Measurements from ENCODE around the gene P3H3. TPM values are rescaled to one million over a fixed set of nuclear protein-coding genes. Genes with fewer than 3 reads are reported as not detected.

Gene P3H3
- total and polyA plus RNA-seq, 2 of the 4 experiments (the other 2 are of a cell fraction) = 27.8 to 83.9 TPM

GRCh38 chr12:6782119-6782518 is 46.1 kb upstream of the P3H3 start:
- Histone ChIP-seq H2AFZ (replicated peaks; ENCODE audit: low read length, poor library complexity) (peak overlapping the region; percentile 73), H2BK20ac (ENCODE audit: low read depth, low read length) (no peak overlapping the region), H2BK15ac (ENCODE audit: low read depth, low read length) (no peak overlapping the region), H4K20me1 (ENCODE audit: insufficient read depth, low read length) (no peaks in the 10 kb centered on the region), H4K5ac (ENCODE audit: low read depth, low read length) (no peak overlapping the region), H3K27me3 (ENCODE audit: control insufficient read depth, insufficient read depth, low read length) (no peaks in the 10 kb centered on the region), H3K18ac (ENCODE audit: low read depth, low read length) (no peak overlapping the region), H3K14ac (replicated peaks; ENCODE audit: low read depth, low read length) (no peak overlapping the region; the same call in 1 of the 2 replicates), H3K4me1 (ENCODE audit: control insufficient read depth, insufficient read depth, low read length) (peaks cover 4% of the 10 kb centered on the region; the same call in 1 of the 2 replicates), H3K79me1 (ENCODE audit: low read depth in 1 of 2, low read length in 2 of 2) (no peaks in the 10 kb centered on the region), H4K91ac (ENCODE audit: insufficient read depth, low read depth, low read length) (no peak overlapping the region), H3K23ac (ENCODE audit: low read depth, low read length) (no peak overlapping the region), H3K36me3 (ENCODE audit: control insufficient read depth, insufficient read depth, low read length) (no peaks in the 10 kb centered on the region), H3K4me2 (ENCODE audit: low read depth, low read length) (no peak overlapping the region), H3K9me3 (ENCODE audit: control insufficient read depth, insufficient read depth, low read length) (no peaks in the 10 kb centered on the region), H2BK120ac (ENCODE audit: low read depth, low read length) (no peak overlapping the region), H3K56ac (ENCODE audit: extremely low read depth, insufficient read depth, low read length) (no peak overlapping the region), H2BK5ac (ENCODE audit: low read depth, low read length, poor library complexity, severe bottlenecking) (no peak overlapping the region), H3K9ac (ENCODE audit: low read depth, low read length) (no peak overlapping the region), H3K9me1 (ENCODE audit: insufficient read depth, low read length) (no peaks in the 10 kb centered on the region), H4K8ac (ENCODE audit: low read depth in 2 of 2, low read length in 2 of 2) (no peak overlapping the region), H3K27ac (ENCODE audit: insufficient read depth, low read length) (no peak overlapping the region), H2AK9ac (replicated peaks; ENCODE audit: low read depth, low read length, poor library complexity) (peak overlapping the region; percentile 55), H3K4ac (ENCODE audit: low read depth, low read length) (no peak overlapping the region), H2AK5ac (ENCODE audit: low read depth, low read length) (no peak overlapping the region), H3K4me3 (ENCODE audit: insufficient read depth, low read depth, low read length) (no peak overlapping the region)
- ATAC-seq (ENCODE audit: low read depth) = no peak
- intact Hi-C loops (cut with micrococcal nuclease) = no loop called here
- ChIA-PET POLR2A (ENCODE audit: unreplicated experiment) (no interaction called here), CTCF (interaction anchor here (0.7 kb wide), 1 partner anchor 29 kb away, joined by 3 read pairs; no protein-coding TSS in a partner anchor)
- WGBS, 2 experiments (ENCODE audit: extremely low coverage in 2 of 2, insufficient read length in 1 of 2) = no CpG with 5 or more reads among the region's 6 CpGs
- DNase-seq = no peak
- dilution Hi-C loops (cut with HindIII; ENCODE audit: low sequenced_read_pairs, unreplicated experiment) = no loop called here
- in situ Hi-C loops (cut with MboI; ENCODE audit: low sequenced_read_pairs) = no loop called here
- BruUV-seq (replicated peaks) = no TSS peak
- TF ChIP-seq CEBPB (IDR thresholded peaks at IDR 0.05; ENCODE audit: low read depth, low read length) (no peak), MXI1 (IDR thresholded peaks at IDR 0.05; ENCODE audit: borderline replicate concordance, low read depth, low read length) (no peak), FOS (IDR thresholded peaks at IDR 0.05; ENCODE audit: low read depth, low read length) (no peak), BHLHE40 (IDR thresholded peaks at IDR 0.05; ENCODE audit: low read depth, low read length) (no peak), RAD21 (IDR thresholded peaks at IDR 0.05; ENCODE audit: low read length) (no peak), ELK1 (IDR thresholded peaks at IDR 0.05; ENCODE audit: borderline replicate concordance, low read depth, low read length) (no peak)
